ENCODE results near the gene PTP4A2.
"Not testable (repeated sequence)": the region's sequence is repeated elsewhere in the genome, so short reads cannot be mapped to it uniquely, and the experiment has no call there.

PTP4A2 gene

GRCh38 chr1:31923901-31924535 lies 14.2 kb downstream of the PTP4A2 start:
- DNase-seq: no peak

- no peak for DNase-seq
Measured at GRCh38 chr1:31920956-31921355, 17.2 kb downstream of the PTP4A2 start.

- DNase-seq: no peak
Measured at GRCh38 chr1:31919591-31919990, 18.6 kb downstream of the PTP4A2 start.

- DNase-seq: no peak
Measured at GRCh38 chr1:31915438-31915837, 22.7 kb downstream of the PTP4A2 start.

GRCh38 chr1:31913968-31914367 lies 24.2 kb downstream of the PTP4A2 start:
- DNase-seq: no peak

- peak; percentile 33 for DNase-seq
Measured at GRCh38 chr1:31912839-31913239, 25.3 kb downstream of the PTP4A2 start.

- no peak for DNase-seq
Measured at GRCh38 chr1:31911994-31912780, 26.0 kb downstream of the PTP4A2 start.

- no peak for DNase-seq
Measured at GRCh38 chr1:31910933-31911332, 27.2 kb downstream of the PTP4A2 start.

GRCh38 chr1:31909691-31910090 lies 28.5 kb downstream of the PTP4A2 start:
- DNase-seq: no peak

- no peak for DNase-seq
Measured at GRCh38 chr1:31906557-31906956, 31.6 kb downstream of the PTP4A2 start.

GRCh38 chr1:31905681-31906080 lies 32.5 kb downstream of the PTP4A2 start:
- no peak for DNase-seq

GRCh38 chr1:31905093-31905509 lies 33.1 kb downstream of the PTP4A2 start:
- no peak for DNase-seq

- no peak for DNase-seq
Measured at GRCh38 chr1:31904339-31905092, 33.7 kb downstream of the PTP4A2 start.

- DNase-seq: no peak
Measured at GRCh38 chr1:31902510-31902860, 35.7 kb downstream of the PTP4A2 start.

GRCh38 chr1:31901838-31902509 lies 36.2 kb downstream of the PTP4A2 start:
- no peak for DNase-seq

- no peak for DNase-seq
Measured at GRCh38 chr1:31900790-31901189, 37.4 kb downstream of the PTP4A2 start.

- DNase-seq: no peak
Measured at GRCh38 chr1:31897526-31898100, 40.6 kb downstream of the PTP4A2 start.

GRCh38 chr1:31895474-31896198 lies 42.5 kb downstream of the PTP4A2 start:
- not testable (repeated sequence) for DNase-seq

GRCh38 chr1:31891280-31891679 lies 46.9 kb downstream of the PTP4A2 start:
- DNase-seq: no peak

- no peak for DNase-seq
Measured at GRCh38 chr1:31888291-31888690, 49.9 kb downstream of the PTP4A2 start.

GRCh38 chr1:31886866-31887265 lies 51.3 kb downstream of the PTP4A2 start:
- no peak for DNase-seq

- DNase-seq: no peak
Measured at GRCh38 chr1:31885851-31886250, 52.3 kb downstream of the PTP4A2 start.

Measured in NCI-H748 treated with DMSO at 0.1 percent for 48 hours (cell line).